Suprapubic skin (tissue), 4 donors: ENCODE results near the gene BCCIP.

ENCODE experiments used
- CTCF ChIP-seq, 2 donors: fragments of 200-600 bp in 1 of 2; fragments of 450-650 bp in 1 of 2; sonication (generic) in 1 of 2; IDR thresholded peaks; one replicate each; pipeline ENCODE4 v1.5.1; 2016 to 2019; ENCODE audit warnings: antibody characterized with exemption in 2 of 2, mild to moderate bottlenecking in 1 of 2, moderate library complexity in 1 of 2
- EP300 ChIP-seq: sonication (generic); formaldehyde crosslinking; IDR thresholded peaks from one replicate; pipeline ENCODE4 v1.6.1; 2017; ENCODE audit warnings: antibody characterized with exemption
- POLR2AphosphoS5 ChIP-seq, 3 donors: sonication (generic); formaldehyde crosslinking; IDR thresholded peaks; one replicate each; pipeline ENCODE4 v1.6.1; 2017; ENCODE audit warnings: antibody characterized with exemption in 3 of 3

GRCh38 chr10:125815764-125816163, 7.6 kb upstream of the BCCIP start:
- TF ChIP-seq POLR2AphosphoS5 (IDR thresholded peaks at IDR 0.05) = no peak
- no peak for TF ChIP-seq CTCF (IDR thresholded peaks at IDR 0.05)
- no peak for TF ChIP-seq EP300
